Mucosa of gallbladder (tissue), 1 donor: ENCODE results near the gene FAM32A. TPM values are rescaled to one million over a fixed set of nuclear protein-coding genes. Genes with fewer than 3 reads are reported as not detected.
"Not testable (repeated sequence)": the region's sequence is repeated elsewhere in the genome, so short reads cannot be mapped to it uniquely, and the experiment has no call there.

Source experiments
- DNase-seq: peaks from one replicate; pipeline ENCODE4 v3.0.0-alpha.2; 2020; ENCODE audit warnings: low spot score
- total RNA-seq: library from RNA; stranded (reverse); gene quantifications from one replicate; pipeline ENCODE4 v1.2.1, GENCODE V29; 2021
- donor health status: DM: no; HTN: no; CAD: no.

Gene FAM32A
- total RNA-seq, 1 donor from 2014 or later = 71.6 TPM

DNA sequence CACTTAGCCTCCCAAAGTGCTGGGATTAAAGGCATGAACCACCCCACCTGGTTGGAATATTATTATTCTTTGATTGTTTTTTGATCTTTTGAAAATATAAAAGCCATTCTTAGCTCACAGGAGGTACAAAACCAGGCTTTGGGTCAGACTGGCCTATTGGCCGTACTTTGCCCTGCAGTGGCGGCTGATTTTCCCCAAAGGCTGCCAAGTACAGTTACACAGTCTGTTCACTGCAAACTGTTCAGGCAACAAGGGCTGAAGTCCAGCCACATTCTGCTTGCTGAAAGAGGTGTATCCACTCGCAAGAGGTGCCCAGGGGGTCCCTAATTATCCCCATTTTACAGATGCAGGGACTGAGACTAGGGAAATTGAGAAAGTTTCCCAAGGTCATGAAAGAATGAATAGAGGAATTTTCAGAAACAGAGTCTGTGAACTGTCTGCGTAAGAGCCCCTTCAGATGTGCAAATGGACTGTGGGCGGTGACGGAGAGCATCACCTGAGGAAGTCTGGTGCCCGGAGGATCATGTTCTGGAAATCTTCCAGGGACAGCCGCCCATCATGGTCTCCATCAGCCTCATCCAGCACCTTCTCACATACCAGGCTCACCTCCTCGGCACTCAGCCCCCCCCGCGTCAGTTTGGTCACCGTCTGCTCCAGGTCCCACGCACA lies 20.9 kb upstream of the FAM32A start:
- DNase-seq = no peak

- no peak for DNase-seq
Observed at GRCh38 chr19:16166417-16166816, 18.8 kb upstream of the FAM32A start.

DNA sequence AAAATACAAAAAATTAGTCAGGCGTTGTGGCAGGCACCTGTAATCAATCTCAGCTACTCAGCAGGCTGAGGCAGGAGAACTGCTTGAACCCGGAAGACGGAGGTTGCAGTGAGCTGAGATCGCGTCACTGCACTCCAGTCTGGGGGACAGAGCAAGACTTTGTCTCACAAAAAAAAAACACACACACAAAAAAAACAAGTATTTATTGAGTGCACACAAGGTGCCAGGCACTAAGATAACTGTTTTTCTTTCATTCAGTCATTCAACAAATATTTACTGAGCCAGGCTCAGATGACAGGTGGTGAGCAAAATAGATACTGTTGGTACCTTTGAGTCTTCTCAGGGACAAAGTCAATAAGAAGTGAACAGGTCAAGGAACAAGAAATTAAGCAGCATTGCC lies 18.2 kb upstream of the FAM32A start:
- DNase-seq = no peak

DNA sequence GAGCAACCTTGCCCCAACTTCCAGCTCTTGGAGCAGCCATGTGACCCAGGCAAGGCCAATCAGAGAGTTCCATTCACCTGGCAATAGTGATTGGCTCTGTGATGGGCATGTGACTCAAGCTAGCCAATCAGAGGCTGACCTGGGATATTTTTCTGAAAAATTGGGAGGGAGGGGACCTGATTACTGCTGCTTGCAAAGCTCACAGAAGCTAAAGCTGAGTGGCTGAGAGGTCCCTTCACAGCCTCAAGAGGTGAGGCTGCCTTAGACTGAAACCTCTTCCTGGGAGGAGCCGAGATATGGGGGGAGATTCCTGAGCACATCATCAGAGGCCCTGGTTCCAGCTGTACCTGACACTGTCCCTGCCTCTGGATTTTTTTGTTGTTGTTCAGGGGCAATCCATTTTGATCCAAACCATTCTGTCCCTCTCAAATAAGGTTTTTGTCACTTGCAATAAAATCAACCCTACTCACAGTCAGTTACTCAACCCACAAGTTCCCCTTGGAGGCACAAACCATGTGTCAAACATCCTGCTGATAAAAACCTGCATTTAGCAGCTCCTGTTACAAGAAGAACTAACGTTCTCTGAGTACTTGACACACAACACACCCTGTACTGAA lies 16.6 kb upstream of the FAM32A start:
- DNase-seq = no peak

- no peak for DNase-seq
Observed at GRCh38 chr19:16170134-16170533, 15.1 kb upstream of the FAM32A start.

DNA sequence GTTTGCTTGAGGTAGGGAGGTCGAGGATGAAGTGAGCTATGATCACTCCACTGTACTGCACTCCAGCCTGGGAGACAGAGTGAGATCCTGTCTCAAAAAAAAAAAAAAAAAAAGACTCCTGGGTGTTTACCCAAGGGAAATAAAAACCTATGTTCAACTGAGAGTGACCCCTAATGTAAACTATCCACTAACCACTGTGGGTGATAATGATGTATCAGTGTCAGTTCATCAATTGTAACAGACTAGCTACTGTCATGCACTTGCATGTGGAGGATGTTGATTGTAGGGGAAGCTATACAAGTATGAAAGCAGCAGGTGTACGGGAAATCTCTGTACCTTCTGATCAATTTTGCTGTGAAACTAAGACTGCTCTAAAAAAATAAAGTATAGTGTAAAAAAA lies 9.3 kb upstream of the FAM32A start:
- DNase-seq = no peak

- not testable (repeated sequence) for DNase-seq
Observed at GRCh38 chr19:16178866-16179265, 6.3 kb upstream of the FAM32A start.

- DNase-seq = no peak
Observed at GRCh38 chr19:16180611-16181010, 4.6 kb upstream of the FAM32A start.

DNA sequence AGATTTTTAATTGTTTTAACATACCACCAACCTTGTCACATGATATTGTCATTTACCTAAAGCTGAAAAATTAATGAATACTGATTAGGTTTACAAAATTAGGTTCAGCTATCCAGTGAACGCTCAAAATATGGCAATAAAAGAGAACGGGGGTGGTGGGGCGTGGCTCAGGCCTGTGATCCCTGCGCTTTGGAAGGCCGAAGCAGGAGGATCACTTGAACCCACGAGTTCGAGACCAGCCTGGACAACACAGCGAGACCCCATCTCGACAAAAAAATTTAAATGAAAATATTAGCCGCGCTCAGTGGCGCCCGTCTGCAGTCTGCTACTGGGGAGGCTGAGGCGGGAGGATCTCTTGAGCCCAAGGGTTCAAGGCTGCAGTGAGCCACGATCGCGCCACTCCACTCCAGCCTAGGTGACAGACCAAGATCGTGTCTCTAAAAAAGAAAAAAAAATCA lies 516 bp upstream of the FAM32A start:
- no peak for DNase-seq

DNA sequence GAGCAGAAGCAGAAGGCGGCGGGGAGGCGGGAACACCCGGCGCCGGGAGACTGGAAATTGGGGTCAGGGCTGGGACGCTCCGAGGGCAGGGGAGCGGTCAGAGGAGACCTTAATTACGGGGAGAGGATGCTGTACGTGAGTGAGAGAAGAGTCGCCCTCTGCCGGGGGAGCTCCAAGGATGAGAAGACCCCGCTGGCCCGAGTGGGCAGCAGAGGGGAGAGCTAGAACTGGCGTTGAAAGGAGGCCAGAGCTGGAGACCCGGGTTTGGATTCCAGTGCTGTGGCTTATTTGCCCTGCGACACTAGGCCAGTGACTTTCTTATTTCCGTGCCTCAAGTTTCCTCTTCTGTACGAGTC lies 536 bp downstream of the FAM32A start:
- no peak for DNase-seq

DNA sequence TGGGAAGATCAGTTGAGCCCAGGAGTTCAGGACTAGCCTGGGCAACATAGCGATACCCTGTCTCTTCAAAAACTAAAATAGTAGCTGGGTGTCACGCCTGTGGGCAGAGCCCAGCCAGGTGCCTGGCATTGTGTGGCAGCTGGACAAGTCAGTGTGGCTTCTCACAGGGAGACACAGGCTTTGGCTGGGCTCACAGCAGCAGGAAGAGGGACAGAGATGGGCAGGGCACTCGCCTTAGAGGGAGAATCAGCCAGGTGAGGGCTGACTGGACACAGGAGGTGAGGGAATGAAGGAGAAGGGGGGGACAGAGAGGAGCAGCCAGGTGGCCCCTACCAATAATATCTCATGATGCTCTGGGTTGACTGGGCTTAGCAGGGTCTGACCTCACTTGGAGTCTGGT lies 3.3 kb downstream of the FAM32A start:
- no peak for DNase-seq

- DNase-seq = no peak
Observed at GRCh38 chr19:16190198-16190597, 5.0 kb downstream of the FAM32A start.

GRCh38 chr19:16190736-16191135 lies 5.5 kb downstream of the FAM32A start:
- DNase-seq = no peak

GRCh38 chr19:16191216-16191908 lies 6.2 kb downstream of the FAM32A start:
- DNase-seq = no peak

- no peak for DNase-seq
Observed at GRCh38 chr19:16193466-16193865, 8.3 kb downstream of the FAM32A start.

- DNase-seq = no peak
Observed at GRCh38 chr19:16197188-16197621, 12.0 kb downstream of the FAM32A start.

DNA sequence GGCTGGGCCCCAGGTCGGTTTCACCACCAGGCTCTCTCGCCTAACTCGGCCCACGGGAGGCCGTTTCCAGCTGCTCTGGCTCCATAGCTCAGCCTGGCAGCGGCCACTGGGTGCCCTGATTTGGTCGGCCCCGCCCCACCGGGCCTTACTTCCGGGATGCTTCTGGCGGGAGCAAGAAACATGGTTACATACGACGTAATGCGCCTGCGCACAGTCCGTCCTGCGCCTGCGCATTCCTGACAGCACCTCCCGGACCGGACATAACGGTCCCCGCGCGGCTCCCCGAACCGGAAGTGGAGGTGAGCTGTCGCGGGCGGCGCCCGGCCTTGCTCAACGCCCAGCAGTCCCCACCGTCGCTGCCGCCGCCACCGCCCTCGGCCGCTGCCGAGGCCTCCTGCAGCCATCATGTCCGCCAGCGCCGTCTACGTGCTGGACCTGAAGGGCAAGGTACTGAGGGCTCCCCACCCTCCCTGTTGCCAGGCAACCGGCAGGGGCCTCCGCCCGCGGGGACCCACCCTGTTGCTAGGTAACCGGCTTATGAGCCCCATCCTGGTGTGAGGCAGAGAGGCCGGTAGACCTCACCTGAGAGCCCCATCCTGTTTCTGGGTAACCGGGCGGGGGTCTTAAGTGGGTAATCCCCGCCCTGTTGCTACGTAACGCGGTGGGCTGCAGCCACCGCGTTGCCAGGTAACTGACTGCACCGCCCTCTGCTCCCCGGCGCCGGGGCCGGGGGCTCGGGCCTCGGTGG lies 12.6 kb downstream of the FAM32A start, which contains the start of gene AP1M1:
TSS of gene AP1M1 (plus strand) at position 290 of the 748 bp plus-strand sequence. CDS start at position 406, 116 bp downstream.
- peak; percentile 98 for DNase-seq

DNA sequence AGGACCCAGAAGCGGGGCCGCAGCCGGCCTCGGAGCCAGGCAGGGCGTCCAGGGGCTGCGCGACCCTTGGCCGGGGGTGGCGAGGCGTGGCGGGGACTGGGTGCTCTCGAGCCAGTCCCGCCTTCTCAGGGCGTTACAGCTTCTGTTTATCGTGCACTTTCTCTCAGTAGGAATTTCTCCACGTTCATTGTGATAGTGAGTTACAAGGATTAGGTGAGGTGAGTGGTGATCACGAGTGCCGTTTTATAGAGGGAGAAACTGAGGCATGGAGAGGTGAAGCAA lies 13.1 kb downstream of the FAM32A start:
- no peak for DNase-seq

- peak; percentile 61 for DNase-seq
Observed at GRCh38 chr19:16199275-16199932, 14.2 kb downstream of the FAM32A start.

DNA sequence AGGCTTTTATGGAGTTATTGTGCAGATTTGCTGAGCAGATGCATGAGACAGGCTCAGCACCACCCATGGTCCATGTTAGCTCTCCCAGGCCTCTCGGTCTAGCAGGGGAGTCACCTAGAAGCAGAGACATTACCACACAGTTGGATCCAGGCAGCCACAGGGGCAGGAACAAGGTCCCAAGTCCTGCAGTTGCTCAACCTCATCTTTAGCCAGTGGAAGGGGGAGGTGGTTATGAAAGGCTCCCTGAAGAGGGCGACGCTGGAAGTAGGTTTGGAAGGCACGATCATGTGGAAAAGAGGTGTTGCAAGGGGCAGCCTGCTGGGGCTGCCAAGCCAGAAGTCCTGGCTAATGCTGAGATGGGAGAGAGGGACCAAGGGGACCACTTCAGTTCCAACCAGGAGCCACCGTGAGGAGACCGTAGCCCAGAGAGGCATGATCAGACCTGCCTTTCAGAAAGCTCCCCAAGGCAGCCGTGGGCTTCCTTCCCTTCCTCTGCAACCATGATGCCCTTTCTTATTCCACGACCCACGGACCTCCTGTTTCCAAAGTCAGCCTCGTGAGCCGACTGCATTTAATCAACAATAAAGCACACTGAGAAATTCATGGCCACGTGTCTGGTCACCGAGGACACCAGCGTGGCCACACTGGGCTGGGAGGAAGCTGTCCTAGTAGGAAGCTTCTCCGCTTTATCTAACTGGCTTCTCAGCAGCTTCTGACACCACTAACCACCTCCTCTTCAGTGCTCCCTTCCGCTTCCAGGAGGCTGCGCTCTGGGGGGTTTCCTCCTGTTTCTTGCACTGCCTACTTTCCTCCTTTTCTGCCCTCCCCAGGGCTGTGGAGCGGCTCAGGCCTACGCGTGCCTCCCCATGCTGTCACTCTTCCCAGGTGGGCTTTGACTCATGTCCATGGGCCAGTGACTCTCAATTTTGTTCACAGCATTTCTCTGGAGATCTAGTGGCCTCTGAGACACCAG lies 15.1 kb downstream of the FAM32A start:
- no peak for DNase-seq

DNA sequence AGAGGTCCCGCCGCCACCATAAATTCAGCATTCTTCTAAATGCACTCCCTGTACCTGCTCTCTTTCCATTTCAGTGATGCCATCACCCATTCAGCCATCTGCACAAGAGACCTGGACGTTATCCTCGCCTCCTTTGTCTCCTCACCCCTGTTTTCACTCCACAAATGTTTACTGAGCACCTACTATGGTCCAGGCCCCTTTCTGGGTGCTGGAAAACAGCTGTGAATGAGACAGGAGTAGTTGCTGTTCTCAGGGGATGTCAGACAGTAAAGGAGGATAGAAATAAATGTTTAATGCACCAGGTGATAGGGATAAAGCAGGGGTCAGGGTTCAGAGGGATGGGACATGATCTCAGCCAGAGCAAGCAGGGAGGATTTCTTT lies 15.8 kb downstream of the FAM32A start:
- no peak for DNase-seq
